OCI-LY7 (cell line): ENCODE measurements around the gene IL1RAPL1. TPM values are rescaled to one million over a fixed set of nuclear protein-coding genes. Genes with fewer than 3 reads are reported as not detected.
A peak's percentile ranks its signal among the peaks of the same experiment; 100 is the strongest.

Source experiments
- BruUV-seq: library from RNA; stranded (reverse); fragments of 400-500 nt; replicated peaks from 2 replicates; lab custom pipeline; 2021; lab: Mats Ljungman, UMichigan
- CTCF ChIA-PET: fragments of 300-600 bp; sonication (Branson Sonifier 250); formaldehyde crosslinking; loops from one replicate; lab custom pipeline; 2022; ENCODE audit warnings: antibody characterized with exemption; ENCODE audit not compliant: unreplicated experiment; lab: Charles Lee
- POLR2A ChIA-PET: fragments of 300-600 bp; sonication (Branson Sonifier 250); formaldehyde crosslinking; loops from one replicate; lab custom pipeline; 2022; ENCODE audit warnings: antibody characterized with exemption; lab: Charles Lee
- DNase-seq: peaks from one replicate; pipeline ENCODE4 v3.0.0-alpha.2; 2015; ENCODE audit warnings: low spot score
- H2AFZ ChIP-seq: fragments of 200-600 bp; sonication (generic), shearing (Covaris generic); 2 replicates; pipeline ENCODE4 v1.6.1; 2014; ENCODE audit warnings: mild to moderate bottlenecking, antibody characterized with exemption, low read length, moderate library complexity
- H3K27ac ChIP-seq: fragments of 200-600 bp; sonication (generic); 2 replicates; pipeline ENCODE4 v1.5.1; 2014; ENCODE audit warnings: mixed run types, low read depth, mild to moderate bottlenecking, moderate library complexity, low read length, inconsistent platforms; ENCODE audit not compliant: poor library complexity, severe bottlenecking
- H3K36me3 ChIP-seq: fragments of 200-600 bp; sonication (generic); 2 replicates; pipeline ENCODE4 v1.6.1; 2014; ENCODE audit warnings: mild to moderate bottlenecking, antibody characterized with exemption, low read length, moderate library complexity, mixed read lengths; ENCODE audit not compliant: insufficient read depth
- H3K4me1 ChIP-seq: fragments of 200-600 bp; sonication (generic); 2 replicates; pipeline ENCODE4 v1.5.1; 2014; ENCODE audit warnings: mild to moderate bottlenecking, low read length; ENCODE audit not compliant: insufficient read depth, poor library complexity, severe bottlenecking
- H3K4me2 ChIP-seq: fragments of 200-600 bp; sonication (generic); 2 replicates; pipeline ENCODE4 v1.6.1; 2014; ENCODE audit warnings: mild to moderate bottlenecking, low read length
- H3K4me3 ChIP-seq: fragments of 200-600 bp; sonication (generic); 2 replicates; pipeline ENCODE4 v1.5.1; 2014; ENCODE audit warnings: mild to moderate bottlenecking, low read depth, low read length; ENCODE audit not compliant: poor library complexity, severe bottlenecking
- H3K79me2 ChIP-seq: fragments of 200-600 bp; sonication (generic); 2 replicates; pipeline ENCODE4 v1.6.1; 2016; ENCODE audit warnings: low read depth, mild to moderate bottlenecking, low read length, moderate library complexity, mixed read lengths; ENCODE audit not compliant: insufficient read depth
- H3K9me2 ChIP-seq: fragments of 200-600 bp; sonication (generic); 2 replicates; pipeline ENCODE4 v1.6.1; 2016; ENCODE audit warnings: mild to moderate bottlenecking, low read length, mixed read lengths; ENCODE audit not compliant: insufficient read depth
- H3K9me3 ChIP-seq: fragments of 200-600 bp; sonication (generic); 2 replicates; pipeline ENCODE4 v1.6.1; 2014; ENCODE audit warnings: mild to moderate bottlenecking, mixed run types, low read length, mixed read lengths
- H4K20me1 ChIP-seq: fragments of 200-600 bp; sonication (generic); 2 replicates; pipeline ENCODE4 v1.6.1; 2014; ENCODE audit warnings: mild to moderate bottlenecking, antibody characterized with exemption, low read length, moderate library complexity, mixed read lengths; ENCODE audit not compliant: insufficient read depth
- EZH2phosphoT487 ChIP-seq: fragments of 200-600 bp; sonication (generic); IDR thresholded peaks from 2 replicates; pipeline ENCODE4 v1.6.1; 2018; ENCODE audit warnings: low read depth, borderline replicate concordance, mild to moderate bottlenecking, mixed run types, antibody characterized with exemption, low read length, moderate library complexity, mixed read lengths
- intact Hi-C: fragments of 100-400 bp; cut with micrococcal nuclease; formaldehyde crosslinking; loops from one replicate; pipeline ENCODE4 v1.10.0; 2022; ENCODE audit not compliant: unreplicated experiment
- total RNA-seq, 2 experiments: library from RNA; depleted of rRNA in 1 of 2; stranded (reverse); fragments of >200 nt in 1 of 2; shearing (Covaris generic) in 1 of 2; gene quantifications; 2 replicates each; pipeline ENCODE4 v1.2.3, GENCODE V29; 2014 to 2022
- TF ChIP-seq, protein P1 (sequence below): fragments of 200-600 bp; sonication (generic); conservative IDR thresholded peaks from 2 replicates; pipeline ENCODE4 v1.5.1; 2014; ENCODE audit warnings: mild to moderate bottlenecking, antibody characterized with exemption, low read length, moderate library complexity, mixed read lengths

Gene IL1RAPL1
- total RNA-seq, 2 experiments from 2014 or later = not detected

DNA sequence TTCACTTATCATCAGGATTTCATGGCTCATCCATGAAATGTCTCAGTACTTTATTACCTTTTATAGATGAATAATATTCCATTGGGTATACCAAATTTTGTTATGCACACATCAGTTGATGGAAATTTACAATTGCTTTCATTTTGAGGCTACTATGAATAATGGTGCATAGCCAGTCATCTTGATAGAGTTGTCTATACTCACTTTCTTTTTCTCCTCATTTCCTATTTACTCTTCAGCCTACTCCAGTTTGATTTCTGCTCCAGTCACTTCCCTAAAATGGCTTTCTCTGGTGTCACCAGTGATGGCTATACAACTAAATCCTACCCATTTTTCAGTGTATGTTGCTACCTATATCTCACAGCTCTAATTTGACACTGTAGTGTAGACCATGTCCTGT, 884.6 kb downstream of the IL1RAPL1 start:
- intact Hi-C loops = no loop called here
- TF ChIP-seq EZH2phosphoT487 = no peak
- TF ChIP-seq, protein P1, sequence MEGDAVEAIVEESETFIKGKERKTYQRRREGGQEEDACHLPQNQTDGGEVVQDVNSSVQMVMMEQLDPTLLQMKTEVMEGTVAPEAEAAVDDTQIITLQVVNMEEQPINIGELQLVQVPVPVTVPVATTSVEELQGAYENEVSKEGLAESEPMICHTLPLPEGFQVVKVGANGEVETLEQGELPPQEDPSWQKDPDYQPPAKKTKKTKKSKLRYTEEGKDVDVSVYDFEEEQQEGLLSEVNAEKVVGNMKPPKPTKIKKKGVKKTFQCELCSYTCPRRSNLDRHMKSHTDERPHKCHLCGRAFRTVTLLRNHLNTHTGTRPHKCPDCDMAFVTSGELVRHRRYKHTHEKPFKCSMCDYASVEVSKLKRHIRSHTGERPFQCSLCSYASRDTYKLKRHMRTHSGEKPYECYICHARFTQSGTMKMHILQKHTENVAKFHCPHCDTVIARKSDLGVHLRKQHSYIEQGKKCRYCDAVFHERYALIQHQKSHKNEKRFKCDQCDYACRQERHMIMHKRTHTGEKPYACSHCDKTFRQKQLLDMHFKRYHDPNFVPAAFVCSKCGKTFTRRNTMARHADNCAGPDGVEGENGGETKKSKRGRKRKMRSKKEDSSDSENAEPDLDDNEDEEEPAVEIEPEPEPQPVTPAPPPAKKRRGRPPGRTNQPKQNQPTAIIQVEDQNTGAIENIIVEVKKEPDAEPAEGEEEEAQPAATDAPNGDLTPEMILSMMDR = no peak
- no peaks in the 10 kb centered on the region for H3K9me2 ChIP-seq
- ChIA-PET CTCF (no interaction called here), POLR2A (no interaction called here)
- no peaks in the 10 kb centered on the region for H3K79me2 ChIP-seq
- no peak overlapping the region for H2AFZ ChIP-seq
- DNase-seq = no peak
- H4K20me1 ChIP-seq = no peaks in the 10 kb centered on the region
- H3K4me2 ChIP-seq = no peak overlapping the region
- H3K36me3 ChIP-seq = no peaks in the 10 kb centered on the region
- no peaks in the 10 kb centered on the region for H3K4me1 ChIP-seq
- no peak overlapping the region for H3K27ac ChIP-seq
- BruUV-seq = no TSS peak
- H3K9me3 ChIP-seq = no peaks in the 10 kb centered on the region
- no peak overlapping the region for H3K4me3 ChIP-seq

DNA sequence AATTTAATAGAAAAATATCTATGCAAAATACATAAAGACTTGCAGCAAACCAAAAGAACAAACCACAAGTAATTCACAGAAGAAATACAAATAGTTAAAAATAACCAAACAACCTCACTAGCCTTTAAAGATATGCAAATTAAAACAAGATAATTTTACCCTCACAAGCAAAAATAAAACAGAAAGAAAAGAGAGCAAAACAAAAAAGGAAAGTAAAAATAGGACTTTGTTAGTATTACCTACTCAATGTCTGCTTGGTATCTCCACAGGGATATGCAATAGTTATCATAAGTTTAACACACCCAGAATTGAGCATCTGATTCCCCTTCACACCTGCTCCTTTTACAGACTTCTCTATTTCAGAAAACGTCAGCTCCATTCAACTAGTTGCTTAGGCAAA, 890.6 kb downstream of the IL1RAPL1 start:
- H3K9me3 ChIP-seq = no peaks in the 10 kb centered on the region
- H3K9me2 ChIP-seq = no peaks in the 10 kb centered on the region
- CTCF ChIA-PET = no interaction called here
- H4K20me1 ChIP-seq = no peaks in the 10 kb centered on the region
- no peak overlapping the region for H3K4me2 ChIP-seq
- no peaks in the 10 kb centered on the region for H3K36me3 ChIP-seq
- H3K4me1 ChIP-seq = no peaks in the 10 kb centered on the region
- intact Hi-C loops = no loop called here
- no TSS peak for BruUV-seq
- H3K4me3 ChIP-seq = no peak overlapping the region
- H3K79me2 ChIP-seq = no peaks in the 10 kb centered on the region
- TF ChIP-seq, protein P1 = no peak
- TF ChIP-seq EZH2phosphoT487 = no peak
- H2AFZ ChIP-seq = no peak overlapping the region
- no peak overlapping the region for H3K27ac ChIP-seq
- POLR2A ChIA-PET = no interaction called here
- no peak for DNase-seq

GRCh38 chrX:29478336-29479069, 891.3 kb downstream of the IL1RAPL1 start:
- Histone ChIP-seq H3K27ac (no peak overlapping the region), H2AFZ (no peak overlapping the region), H3K4me3 (no peak overlapping the region), H3K9me3 (no peaks in the 10 kb centered on the region), H3K4me1 (no peaks in the 10 kb centered on the region), H3K36me3 (no peaks in the 10 kb centered on the region), H3K9me2 (no peaks in the 10 kb centered on the region), H3K79me2 (no peaks in the 10 kb centered on the region), H3K4me2 (no peak overlapping the region), H4K20me1 (no peaks in the 10 kb centered on the region)
- TF ChIP-seq, protein P1 = peak; percentile 58
- no peak for TF ChIP-seq EZH2phosphoT487
- ChIA-PET CTCF (no interaction called here), POLR2A (no interaction called here)
- peak; percentile 8 for DNase-seq
- intact Hi-C loops = no loop called here
- BruUV-seq = no TSS peak
